Transverse colon (tissue), 4 donors: ENCODE results near the gene DDT.

Source experiments
- POLR2AphosphoS5 ChIP-seq, 3 donors: sonication (generic); formaldehyde crosslinking; IDR thresholded peaks; one replicate each; pipeline ENCODE4 v1.6.1; 2016; ENCODE audit warnings: antibody characterized with exemption in 3 of 3
- TF ChIP-seq, protein P1 (sequence below), 5 experiments: fragments of 200-600 bp in 3 of 5; fragments of 450-650 bp in 2 of 5; sonication (generic) in 3 of 5; IDR thresholded peaks; 1 replicate in 2 of 5; 2 replicates in 3 of 5; pipeline ENCODE4 v1.5.1; 2016 to 2017; ENCODE audit warnings: antibody characterized with exemption in 5 of 5, inconsistent platforms in 3 of 5, mild to moderate bottlenecking in 2 of 5, moderate library complexity in 1 of 5

DNA sequence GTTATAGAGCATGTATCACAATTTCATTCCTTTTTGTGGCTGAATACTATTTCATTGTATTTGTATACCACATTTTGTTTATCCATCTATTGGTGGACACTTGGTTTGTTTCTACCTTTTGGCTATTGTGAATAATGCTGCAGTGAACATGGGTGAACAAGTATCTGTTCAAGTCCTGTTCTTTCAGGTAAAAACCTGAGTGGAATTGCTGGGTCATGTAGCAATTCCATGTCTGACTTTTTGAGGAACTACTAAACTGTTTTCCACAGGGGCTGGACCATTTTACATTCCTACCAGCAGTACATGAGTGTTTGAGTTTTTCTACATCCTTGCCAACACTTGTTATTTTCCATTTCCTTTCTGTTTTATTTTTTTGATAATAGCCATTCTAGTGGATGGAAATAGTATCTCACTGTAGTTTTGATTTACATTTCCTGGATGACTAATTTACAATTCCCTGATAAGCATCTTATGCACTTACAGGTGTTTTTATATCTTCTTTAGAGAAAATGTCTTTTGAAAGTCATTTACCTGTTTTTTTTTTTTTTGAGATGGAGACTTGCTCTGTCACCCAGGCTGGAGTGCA lies 49.1 kb upstream of the DDT start:
- TF ChIP-seq, protein P1, sequence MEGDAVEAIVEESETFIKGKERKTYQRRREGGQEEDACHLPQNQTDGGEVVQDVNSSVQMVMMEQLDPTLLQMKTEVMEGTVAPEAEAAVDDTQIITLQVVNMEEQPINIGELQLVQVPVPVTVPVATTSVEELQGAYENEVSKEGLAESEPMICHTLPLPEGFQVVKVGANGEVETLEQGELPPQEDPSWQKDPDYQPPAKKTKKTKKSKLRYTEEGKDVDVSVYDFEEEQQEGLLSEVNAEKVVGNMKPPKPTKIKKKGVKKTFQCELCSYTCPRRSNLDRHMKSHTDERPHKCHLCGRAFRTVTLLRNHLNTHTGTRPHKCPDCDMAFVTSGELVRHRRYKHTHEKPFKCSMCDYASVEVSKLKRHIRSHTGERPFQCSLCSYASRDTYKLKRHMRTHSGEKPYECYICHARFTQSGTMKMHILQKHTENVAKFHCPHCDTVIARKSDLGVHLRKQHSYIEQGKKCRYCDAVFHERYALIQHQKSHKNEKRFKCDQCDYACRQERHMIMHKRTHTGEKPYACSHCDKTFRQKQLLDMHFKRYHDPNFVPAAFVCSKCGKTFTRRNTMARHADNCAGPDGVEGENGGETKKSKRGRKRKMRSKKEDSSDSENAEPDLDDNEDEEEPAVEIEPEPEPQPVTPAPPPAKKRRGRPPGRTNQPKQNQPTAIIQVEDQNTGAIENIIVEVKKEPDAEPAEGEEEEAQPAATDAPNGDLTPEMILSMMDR (IDR thresholded peaks at IDR 0.05) = no peak
- TF ChIP-seq POLR2AphosphoS5 (IDR thresholded peaks at IDR 0.05) = no peak
